ENCODE data around the gene FAM170B. TPM values are rescaled to one million over a fixed set of nuclear protein-coding genes. Genes with fewer than 3 reads are reported as not detected.

FAM170B gene
- total RNA-seq, 5 donors from 2014 or later (not counting 1 experiment from before 2014, with no cell fraction given) = 0.16 TPM; not detected in 4

GRCh38 chr10:49089152-49089551, 44.7 kb downstream of the FAM170B start:
- H3K4me1 Mint-ChIP-seq = no peaks in the 10 kb centered on the region
- peaks cover 6 to 8% of the 10 kb centered on the region in 2 donors for H3K27me3 Mint-ChIP-seq
- no peak for DNase-seq
- ChIA-PET POLR2A (no interaction called here), CTCF (no interaction called here)
- Histone ChIP-seq H3K27ac (ENCODE audit: low read length) (no peak overlapping the region), H3K36me3 (ENCODE audit: control insufficient read depth in 2 of 2, extremely low read depth in 1 of 2, insufficient read depth in 1 of 2, low read length in 1 of 2) (no peaks in the 10 kb centered on the region), H3K27me3 (replicated peaks in 1 of 2; ENCODE audit: control insufficient read depth in 2 of 2, extremely low read depth in 1 of 2, insufficient read depth in 2 of 2, low read length in 1 of 2) (peaks cover 0 to 11% of the 10 kb centered on the region in 2 experiments), H3K9me3 (no peaks in the 10 kb centered on the region), H3K4me3 (ENCODE audit: control insufficient read depth in 1 of 2, extremely low read depth in 1 of 2, low read length in 1 of 2) (no peak overlapping the region), H3K4me1 (ENCODE audit: control insufficient read depth in 1 of 2, extremely low read depth in 1 of 2, insufficient read depth in 2 of 2, low read length in 2 of 2) (no peaks in the 10 kb centered on the region)
- 83% methylated on average over 1 of the region's 2 CpGs for WGBS (ENCODE audit: insufficient coverage)
- ATAC-seq (replicated peaks in 1 of 4) = no peak
- peaks cover 7 to 15% (median 12%) of the 10 kb centered on the region in 3 donors for H3K9me3 Mint-ChIP-seq
- no peak overlapping the region for H3K27ac Mint-ChIP-seq
- no peaks in the 10 kb centered on the region for H3K36me3 Mint-ChIP-seq
- H3K4me3 Mint-ChIP-seq = no peak overlapping the region

DNA sequence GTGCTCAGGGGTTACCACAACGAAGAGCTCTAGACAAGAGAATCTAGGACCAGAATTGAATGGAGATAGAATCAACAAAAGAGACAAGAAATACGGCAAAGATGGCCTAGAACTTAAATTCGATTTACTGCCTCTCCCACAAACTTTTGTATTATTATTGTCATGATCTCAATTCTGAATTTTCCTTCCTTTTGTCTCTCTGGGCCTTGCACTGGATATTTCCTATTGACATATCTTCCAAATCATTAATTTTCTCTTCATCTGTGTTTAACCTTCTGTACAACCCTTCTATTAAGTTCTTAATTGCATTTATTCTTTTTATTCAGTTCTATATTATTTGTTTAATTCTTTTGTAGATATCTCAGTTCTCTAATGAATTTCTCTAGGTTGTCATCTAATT, 46.9 kb downstream of the FAM170B start:
- no peak overlapping the region for H3K27ac Mint-ChIP-seq
- DNase-seq (no peak), ATAC-seq (replicated peaks in 1 of 4) (no peak)
- no peaks in the 10 kb centered on the region for H3K4me1 Mint-ChIP-seq
- CTCF ChIA-PET = no interaction called here
- no peaks in the 10 kb centered on the region for H3K36me3 Mint-ChIP-seq
- H3K4me3 ChIP-seq (ENCODE audit: control insufficient read depth in 1 of 2, extremely low read depth in 1 of 2, low read length in 1 of 2) = no peak overlapping the region
- H3K36me3 ChIP-seq (ENCODE audit: control insufficient read depth in 2 of 2, extremely low read depth in 1 of 2, insufficient read depth in 1 of 2, low read length in 1 of 2) = no peaks in the 10 kb centered on the region
- H3K27me3 Mint-ChIP-seq = peaks cover 5 to 6% of the 10 kb centered on the region in 2 donors
- peaks cover 7 to 15% (median 12%) of the 10 kb centered on the region in 3 donors for H3K9me3 Mint-ChIP-seq
- no peaks in the 10 kb centered on the region for H3K4me1 ChIP-seq (ENCODE audit: control insufficient read depth in 1 of 2, extremely low read depth in 1 of 2, insufficient read depth in 2 of 2, low read length in 2 of 2)
- H3K27me3 ChIP-seq (replicated peaks in 1 of 2; ENCODE audit: control insufficient read depth in 2 of 2, extremely low read depth in 1 of 2, insufficient read depth in 2 of 2, low read length in 1 of 2) = peaks cover 0 to 8% of the 10 kb centered on the region in 2 experiments
- no peak overlapping the region for H3K27ac ChIP-seq (ENCODE audit: low read length)
- POLR2A ChIA-PET = no interaction called here
- WGBS (ENCODE audit: insufficient coverage) = 80% methylated on average over 1 of the region's 3 CpGs
- no peak overlapping the region for H3K4me3 Mint-ChIP-seq
- H3K9me3 ChIP-seq = no peaks in the 10 kb centered on the region

- Histone ChIP-seq H3K4me1 (ENCODE audit: control insufficient read depth in 1 of 2, extremely low read depth in 1 of 2, insufficient read depth in 2 of 2, low read length in 2 of 2) (no peaks in the 10 kb centered on the region), H3K4me3 (ENCODE audit: control insufficient read depth in 1 of 2, extremely low read depth in 1 of 2, low read length in 1 of 2) (no peak overlapping the region), H3K36me3 (ENCODE audit: control insufficient read depth in 2 of 2, extremely low read depth in 1 of 2, insufficient read depth in 1 of 2, low read length in 1 of 2) (no peaks in the 10 kb centered on the region), H3K27me3 (replicated peaks in 1 of 2; ENCODE audit: control insufficient read depth in 2 of 2, extremely low read depth in 1 of 2, insufficient read depth in 2 of 2, low read length in 1 of 2) (no peaks in the 10 kb centered on the region), H3K9me3 (no peaks in the 10 kb centered on the region), H3K27ac (ENCODE audit: low read length) (no peak overlapping the region)
- Mint-ChIP-seq H3K4me1 (no peaks in the 10 kb centered on the region), H3K36me3 (no peaks in the 10 kb centered on the region), H3K27me3 (no peaks in the 10 kb centered on the region), H3K9me3 (peaks cover 5 to 15% (median 12%) of the 10 kb centered on the region in 3 donors), H3K4me3 (no peak overlapping the region), H3K27ac (no peak overlapping the region)
- WGBS (ENCODE audit: insufficient coverage) = 88% methylated on average over 8 of the region's 8 CpGs
- CTCF ChIA-PET = no interaction called here
- no peak for ATAC-seq (replicated peaks in 1 of 4)
- POLR2A ChIA-PET = no interaction called here
- DNase-seq = no peak
Observed at GRCh38 chr10:49083261-49083660, 50.6 kb downstream of the FAM170B start.

DNA sequence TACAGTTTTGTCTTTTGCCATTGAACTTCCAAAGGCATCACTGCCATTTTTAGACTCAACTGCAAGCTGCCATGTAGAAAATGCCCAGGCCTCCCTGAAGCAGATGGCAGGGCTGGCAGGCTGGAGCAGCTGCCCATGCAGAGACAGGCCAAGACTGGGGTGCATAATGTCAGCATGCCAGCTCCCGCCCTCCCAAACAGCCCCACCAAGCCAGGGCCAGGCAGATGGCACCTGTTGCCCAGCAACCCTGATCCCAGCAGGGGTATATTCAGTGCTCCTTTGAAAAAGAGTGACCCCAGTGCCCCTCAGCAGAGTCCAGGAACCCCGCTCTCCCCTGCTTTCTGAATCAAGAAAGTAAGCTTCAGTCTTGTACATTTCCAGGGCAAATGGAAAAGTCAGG, 51.1 kb downstream of the FAM170B start:
- H3K27ac Mint-ChIP-seq = no peak overlapping the region
- no peaks in the 10 kb centered on the region for H3K36me3 Mint-ChIP-seq
- no peak overlapping the region for H3K27ac ChIP-seq (ENCODE audit: low read length)
- no peak for DNase-seq
- 71% methylated on average over 1 of the region's 2 CpGs for WGBS (ENCODE audit: insufficient coverage)
- H3K4me3 Mint-ChIP-seq = no peak overlapping the region
- no peaks in the 10 kb centered on the region for H3K27me3 Mint-ChIP-seq
- H3K4me1 Mint-ChIP-seq = no peaks in the 10 kb centered on the region
- ChIA-PET POLR2A (no interaction called here), CTCF (no interaction called here)
- H3K4me1 ChIP-seq (ENCODE audit: control insufficient read depth in 1 of 2, extremely low read depth in 1 of 2, insufficient read depth in 2 of 2, low read length in 2 of 2) = no peaks in the 10 kb centered on the region
- no peaks in the 10 kb centered on the region for H3K9me3 ChIP-seq
- H3K36me3 ChIP-seq (ENCODE audit: control insufficient read depth in 2 of 2, extremely low read depth in 1 of 2, insufficient read depth in 1 of 2, low read length in 1 of 2) = no peaks in the 10 kb centered on the region
- no peaks in the 10 kb centered on the region for H3K27me3 ChIP-seq (replicated peaks in 1 of 2; ENCODE audit: control insufficient read depth in 2 of 2, extremely low read depth in 1 of 2, insufficient read depth in 2 of 2, low read length in 1 of 2)
- H3K4me3 ChIP-seq (ENCODE audit: control insufficient read depth in 1 of 2, extremely low read depth in 1 of 2, low read length in 1 of 2) = no peak overlapping the region
- H3K9me3 Mint-ChIP-seq = peaks cover 4 to 15% (median 12%) of the 10 kb centered on the region in 3 donors
- ATAC-seq (replicated peaks in 1 of 4) = no peak

DNA sequence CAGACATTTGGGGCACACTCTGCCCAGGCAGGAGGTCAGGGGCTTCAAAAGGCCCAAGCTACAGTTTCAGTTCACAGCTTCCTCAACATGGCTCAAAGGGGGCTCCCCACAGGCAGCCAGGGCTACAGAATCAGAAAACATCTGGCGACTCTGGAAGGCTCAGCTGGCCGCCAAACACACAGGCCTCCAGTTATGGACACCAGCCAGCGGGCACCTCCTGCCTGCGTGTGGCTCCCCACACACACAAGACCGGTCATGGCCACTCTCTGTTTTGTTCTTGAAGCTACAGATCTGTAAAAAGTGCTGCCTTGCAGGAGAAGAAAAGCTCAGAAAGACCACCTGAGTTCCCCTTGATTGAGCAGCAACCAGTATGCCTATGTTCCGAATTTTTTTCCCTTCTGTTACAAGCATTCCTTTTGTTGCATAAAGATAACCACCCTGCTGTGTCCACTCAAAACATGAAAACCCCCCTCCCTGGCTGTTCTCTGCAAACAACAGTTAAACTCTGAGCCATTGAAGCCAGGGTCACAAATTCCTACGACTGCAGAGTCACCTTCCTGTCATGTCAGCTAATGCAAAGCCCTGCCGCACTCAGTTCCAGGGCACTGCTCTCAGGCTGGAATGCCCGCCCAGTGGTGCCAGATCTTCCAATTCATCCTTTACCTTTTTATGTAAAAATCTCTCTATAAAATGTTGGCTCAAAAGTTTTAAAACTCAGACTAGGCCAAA, 52.1 kb downstream of the FAM170B start:
- no peak for ATAC-seq (replicated peaks in 1 of 4)
- H3K4me3 ChIP-seq (ENCODE audit: control insufficient read depth in 1 of 2, extremely low read depth in 1 of 2, low read length in 1 of 2) = no peak overlapping the region
- POLR2A ChIA-PET = no interaction called here
- Mint-ChIP-seq H3K4me3 (no peak overlapping the region), H3K4me1 (no peaks in the 10 kb centered on the region), H3K9me3 (peaks cover 4 to 5% (median 4%) of the 10 kb centered on the region in 3 donors), H3K27ac (no peak overlapping the region), H3K27me3 (peaks cover 3 to 4% of the 10 kb centered on the region in 2 donors), H3K36me3 (no peaks in the 10 kb centered on the region)
- H3K36me3 ChIP-seq (ENCODE audit: control insufficient read depth in 2 of 2, extremely low read depth in 1 of 2, insufficient read depth in 1 of 2, low read length in 1 of 2) = no peaks in the 10 kb centered on the region
- CTCF ChIA-PET = no interaction called here
- no peaks in the 10 kb centered on the region for H3K9me3 ChIP-seq
- H3K27me3 ChIP-seq (replicated peaks in 1 of 2; ENCODE audit: control insufficient read depth in 2 of 2, extremely low read depth in 1 of 2, insufficient read depth in 2 of 2, low read length in 1 of 2) = peaks cover 0 to 1% of the 10 kb centered on the region in 2 experiments
- H3K27ac ChIP-seq (ENCODE audit: low read length) = no peak overlapping the region
- H3K4me1 ChIP-seq (ENCODE audit: control insufficient read depth in 1 of 2, extremely low read depth in 1 of 2, insufficient read depth in 2 of 2, low read length in 2 of 2) = no peaks in the 10 kb centered on the region
- WGBS (ENCODE audit: insufficient coverage) = 81% methylated on average over 8 of the region's 9 CpGs
- no peak for DNase-seq

Other genes with a start within 250 kb of the FAM170B start
- not detected for gene LRRC18, start 194.2 kb downstream of the FAM170B start, total RNA-seq
- under 1 TPM in 3 of 5 donors, not detected in 2; 0.09 to 0.19 (median 0.10) TPM for gene VSTM4, start 18.5 kb downstream of the FAM170B start, total RNA-seq
- 10 to 100 TPM in 4 of 5 donors, 1 to 10 TPM in 1; 8.4 to 22.9 (median 15.6) TPM for gene TMEM273, start 54.4 kb upstream of the FAM170B start, total RNA-seq
- not detected for gene C10orf71, start 165.1 kb upstream of the FAM170B start, total RNA-seq

Measured in T-cell (primary cell).